T-helper 1 cell (primary cell): ENCODE measurements around the gene CLMN.

Source experiments
- DNase-seq, 5 donors: peaks; one replicate each; pipeline ENCODE4 v3.0.0-alpha.2; 2012 to 2020

CLMN gene

DNA sequence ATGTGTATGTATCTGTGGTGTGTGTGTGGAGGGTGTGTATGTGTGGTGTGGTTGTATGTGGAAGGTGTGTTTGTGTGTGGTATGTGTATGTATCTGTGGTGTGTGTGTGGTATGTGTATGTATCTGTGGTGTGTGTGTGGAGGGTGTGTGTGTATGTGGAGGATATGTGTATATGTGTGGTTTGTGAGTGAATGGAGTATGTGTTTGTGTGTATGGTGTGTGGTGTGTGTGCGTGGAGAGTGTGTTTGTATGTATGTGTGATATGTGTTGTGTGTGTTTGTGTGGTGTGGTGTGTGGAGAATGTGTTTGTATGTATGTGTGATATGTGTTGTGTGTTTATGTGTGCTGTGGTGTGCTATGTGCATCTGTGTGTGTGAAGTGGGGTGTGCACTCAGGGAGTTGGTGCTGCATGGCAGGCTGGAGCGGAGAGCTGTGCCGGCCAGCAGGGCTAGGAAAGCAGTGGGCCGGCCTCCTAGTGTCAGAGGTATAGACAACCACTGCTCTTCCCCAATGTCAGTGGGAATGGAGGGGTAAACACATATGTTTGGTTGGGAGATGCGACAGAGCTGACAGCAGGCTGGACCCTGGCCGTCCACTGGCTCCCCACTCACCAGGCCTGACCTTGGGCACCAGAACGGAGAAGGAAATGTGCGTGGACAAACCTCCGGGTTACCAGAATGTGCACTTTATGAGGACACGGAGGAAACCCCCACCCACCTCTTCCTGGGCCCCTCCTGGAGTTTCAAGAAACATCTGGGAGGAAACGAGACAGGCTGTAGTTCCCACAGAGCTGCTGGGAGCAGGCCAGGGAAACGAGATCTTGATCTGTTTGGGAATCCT is 60.7 kb downstream of the CLMN start:
- no peak for DNase-seq

- no peak for DNase-seq
Measured at GRCh38 chr14:95258156-95258555, 61.6 kb downstream of the CLMN start.

DNA sequence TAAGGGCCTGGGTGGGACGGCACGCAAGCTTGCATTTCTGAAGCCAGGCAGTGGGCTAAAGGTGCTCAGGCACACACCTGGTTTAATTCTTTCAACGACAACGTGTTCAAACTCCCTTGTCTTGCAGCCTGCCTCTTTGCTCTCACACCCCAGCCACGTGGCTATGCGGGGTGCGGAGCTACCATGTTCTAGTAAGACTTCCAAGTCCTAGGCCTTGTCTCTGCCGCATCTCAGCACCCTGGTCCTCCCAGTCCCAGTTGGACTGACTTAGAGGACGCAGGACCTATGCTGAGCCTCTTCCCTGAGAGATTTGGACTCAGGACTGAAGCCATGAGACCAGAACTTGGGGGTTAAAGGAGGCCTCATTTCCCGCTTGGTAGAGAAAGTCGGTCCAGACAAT is 62.2 kb downstream of the CLMN start:
- no peak for DNase-seq

DNA sequence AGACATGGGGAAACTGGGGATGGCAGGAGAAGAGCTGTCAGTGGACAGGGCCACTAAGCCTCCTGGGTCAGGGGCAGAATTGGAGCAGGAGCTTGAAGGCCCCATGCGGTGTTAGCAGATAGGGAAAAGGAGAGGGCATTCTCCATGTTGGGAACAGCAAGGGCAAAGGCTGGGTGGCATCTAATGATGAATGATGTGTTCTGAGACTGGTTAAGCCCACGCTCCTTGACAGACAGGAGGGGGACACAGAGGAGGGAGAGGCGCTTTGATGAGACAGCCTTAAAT is 63.0 kb downstream of the CLMN start:
- no peak for DNase-seq

GRCh38 chr14:95256002-95256775 is 63.5 kb downstream of the CLMN start:
- no peak for DNase-seq

GRCh38 chr14:95255487-95255886 is 64.2 kb downstream of the CLMN start:
- no peak for DNase-seq

DNA sequence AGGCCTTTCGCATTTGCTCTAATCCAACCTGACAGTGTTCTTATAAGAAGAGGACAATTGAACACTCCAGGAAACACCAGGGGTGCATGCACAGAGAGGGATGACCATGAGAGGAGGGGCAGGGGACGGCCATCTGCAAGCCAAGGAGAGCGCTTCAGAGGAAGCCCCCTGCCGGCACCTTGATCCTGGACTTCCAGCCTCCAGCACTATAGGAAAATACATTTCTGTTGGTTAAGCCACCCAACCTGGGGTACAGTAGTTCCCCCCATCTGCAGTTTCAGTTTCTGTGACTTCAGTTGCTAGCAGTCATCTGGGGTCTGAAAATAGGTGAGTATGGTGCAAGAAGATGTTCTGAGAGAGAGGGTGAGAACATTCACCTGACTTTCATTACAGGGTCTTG is 64.7 kb downstream of the CLMN start:
- DNase-seq = no peak

GRCh38 chr14:95254288-95254687 is 65.4 kb downstream of the CLMN start:
- no peak for DNase-seq

- no peak for DNase-seq
Measured at GRCh38 chr14:95253039-95253630, 66.6 kb downstream of the CLMN start.

- DNase-seq = no peak
Measured at GRCh38 chr14:95252219-95252618, 67.5 kb downstream of the CLMN start.

- DNase-seq = no peak
Measured at GRCh38 chr14:95250936-95251335, 68.8 kb downstream of the CLMN start.

DNA sequence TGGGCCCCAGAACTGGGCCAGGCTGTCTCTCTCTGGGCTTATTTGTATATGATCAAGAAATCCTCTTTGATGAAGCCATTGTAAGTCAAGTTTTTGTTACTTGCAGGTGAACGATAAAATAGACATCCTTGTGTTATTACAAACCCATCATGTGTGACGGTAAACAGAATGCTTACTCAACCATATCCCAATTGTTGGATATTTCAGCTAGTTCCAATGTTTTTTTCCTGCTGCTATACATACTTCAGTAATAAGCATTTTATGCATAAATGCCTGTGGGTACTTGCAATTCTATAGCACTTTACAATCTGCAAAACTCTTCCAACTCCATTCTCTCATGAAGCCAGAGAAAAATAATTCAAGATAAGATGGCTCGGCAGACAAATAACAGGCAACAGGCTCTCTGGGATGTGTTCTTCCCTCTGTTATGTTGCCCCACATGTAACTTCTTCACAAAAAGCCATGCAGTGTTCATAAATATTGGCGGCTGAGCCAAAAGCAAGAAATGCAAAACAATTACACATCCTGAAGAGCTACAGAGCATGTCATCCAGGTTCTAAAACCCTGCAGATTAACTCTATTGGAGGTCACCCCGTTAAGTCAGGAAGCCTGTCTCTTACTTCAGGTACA is 69.5 kb downstream of the CLMN start:
- DNase-seq = no peak

DNA sequence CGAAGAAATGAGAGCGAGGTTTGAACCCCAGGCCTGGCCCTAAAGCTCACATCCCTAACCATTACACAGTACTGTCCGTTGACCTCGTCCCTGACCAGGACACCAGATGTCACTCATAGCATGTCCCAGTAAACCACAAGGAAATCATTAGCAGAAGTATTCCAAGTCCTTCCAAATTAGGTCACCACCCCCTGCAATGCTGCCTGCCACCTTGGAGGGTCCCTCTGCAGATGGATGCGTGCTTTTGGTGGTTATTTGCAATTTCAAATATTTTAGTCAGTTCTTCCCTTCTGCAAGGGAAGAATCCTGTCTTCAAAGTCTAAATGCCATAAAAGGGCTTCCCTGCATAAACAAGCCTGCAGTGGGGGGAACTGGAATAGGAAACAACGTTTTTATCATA is 71.3 kb downstream of the CLMN start:
- no peak for DNase-seq

DNA sequence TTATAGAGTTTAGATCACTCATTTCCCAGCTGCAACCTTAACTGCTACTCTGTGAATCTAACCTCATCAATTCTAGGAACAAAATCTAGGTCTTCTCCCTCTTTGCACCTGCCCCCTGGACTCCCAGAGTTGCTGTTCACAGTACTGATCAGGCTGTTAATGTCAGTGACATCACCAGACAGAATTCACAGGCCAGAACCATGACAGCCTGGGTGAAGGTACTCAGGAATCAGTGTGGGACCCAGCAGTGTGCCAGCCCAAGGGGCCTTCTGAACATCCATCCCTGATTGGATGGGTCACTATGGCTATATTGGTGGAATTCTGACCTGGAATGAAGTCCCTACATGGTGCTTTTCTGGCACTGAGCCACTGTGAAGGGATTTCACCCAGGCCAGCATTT is 72.8 kb downstream of the CLMN start:
- DNase-seq = no peak

DNA sequence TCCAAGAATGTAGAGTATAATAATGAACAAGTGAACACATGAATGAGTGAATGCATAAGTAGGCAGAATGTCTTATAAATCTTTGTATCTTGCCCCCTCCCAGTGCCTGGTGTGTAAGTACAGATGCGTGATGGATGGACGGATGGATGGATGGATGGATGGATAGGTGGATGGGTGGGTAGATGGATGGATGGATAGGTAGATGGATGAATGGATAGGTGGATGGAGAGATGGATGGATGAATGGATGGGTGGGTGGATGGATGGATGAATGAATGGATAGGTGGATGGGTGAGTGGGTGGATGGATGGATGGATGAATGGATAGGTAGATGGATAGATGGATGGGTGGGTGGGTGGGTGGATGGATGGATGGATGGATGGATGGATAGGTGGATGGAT is 74.4 kb downstream of the CLMN start:
- DNase-seq = no peak

DNA sequence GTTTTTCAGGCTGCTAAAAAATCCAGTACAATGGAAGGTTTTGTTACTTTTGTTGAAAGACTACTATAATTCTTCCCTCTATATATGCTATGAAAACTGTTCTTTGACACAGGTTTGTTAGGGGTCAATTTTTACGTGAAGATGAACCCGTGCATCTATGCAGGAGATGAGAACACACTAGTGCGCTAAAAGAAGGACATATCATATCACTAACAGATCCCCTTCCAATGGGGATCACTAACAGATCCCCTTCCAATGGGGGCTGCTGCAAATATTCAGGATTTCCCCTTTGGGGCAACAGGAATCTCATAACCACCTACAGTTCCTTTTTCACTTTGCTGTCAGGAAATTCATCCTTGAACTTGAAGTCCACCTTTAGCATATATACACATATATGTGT is 75.1 kb downstream of the CLMN start:
- no peak for DNase-seq

- no peak for DNase-seq
Measured at GRCh38 chr14:95242870-95243269, 76.8 kb downstream of the CLMN start.

GRCh38 chr14:95240859-95241813 is 78.6 kb downstream of the CLMN start:
- DNase-seq = no peak

DNA sequence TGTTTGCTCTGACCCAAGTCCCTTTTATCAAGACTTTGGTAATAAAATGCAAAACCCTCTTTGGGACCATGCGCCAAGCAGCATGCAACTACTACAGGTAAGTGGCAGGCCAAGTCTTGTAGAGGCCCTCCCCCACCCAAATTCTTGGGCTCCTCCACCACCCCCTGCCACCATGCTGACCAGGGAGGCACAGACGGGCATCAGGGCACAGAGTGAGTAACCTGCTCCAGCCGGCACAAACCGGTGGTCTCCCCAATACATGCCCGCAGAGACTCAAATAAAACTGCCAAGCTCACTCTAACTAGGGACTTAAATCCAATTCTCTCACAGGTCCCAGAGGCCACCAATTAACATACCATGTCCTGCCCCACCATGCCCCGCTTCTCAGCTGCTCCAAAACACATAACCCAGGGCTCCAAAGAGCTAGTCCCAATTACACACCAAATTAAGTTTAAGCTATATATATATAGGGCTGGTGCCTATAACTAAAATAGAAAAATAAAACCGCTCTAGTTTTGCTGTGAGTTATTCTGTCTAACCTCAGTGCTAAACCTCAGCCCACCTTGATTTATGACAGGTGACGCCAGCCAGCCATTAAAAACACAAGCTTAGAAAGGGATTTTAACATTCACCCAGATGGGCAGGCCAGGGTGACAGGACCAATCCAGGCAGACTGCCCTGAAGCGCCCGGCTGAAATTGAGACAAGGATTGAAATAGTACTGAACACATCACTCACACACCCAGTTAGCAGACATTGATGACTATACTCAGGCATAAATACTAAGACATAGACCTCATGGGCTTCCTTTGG is 81.0 kb downstream of the CLMN start:
- no peak for DNase-seq

DNA sequence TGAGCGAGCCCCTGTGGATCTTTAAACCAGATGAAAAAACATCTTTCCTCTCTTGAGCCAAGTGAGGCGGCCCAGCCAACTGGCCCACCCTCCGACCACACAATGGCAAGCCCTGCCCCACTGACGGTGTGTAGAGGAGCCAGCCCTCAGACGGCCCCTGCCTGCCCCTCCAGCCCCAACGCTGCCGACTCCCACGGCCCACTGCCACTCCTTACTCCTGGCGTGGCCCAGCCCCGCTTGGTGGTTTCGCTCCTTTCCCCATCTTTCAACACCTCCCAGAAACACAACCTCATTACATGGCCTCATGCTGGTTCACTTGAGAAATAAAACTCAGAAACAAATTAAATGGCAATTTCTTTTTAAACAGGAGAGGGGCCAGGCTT is 81.8 kb downstream of the CLMN start:
- no peak for DNase-seq

- no peak for DNase-seq
Measured at GRCh38 chr14:95237121-95237957, 82.4 kb downstream of the CLMN start.
